ENCODE results near the gene PRG2. TPM values are rescaled to one million over a fixed set of nuclear protein-coding genes. Genes with fewer than 3 reads are reported as not detected.

Gene PRG2, protein sequence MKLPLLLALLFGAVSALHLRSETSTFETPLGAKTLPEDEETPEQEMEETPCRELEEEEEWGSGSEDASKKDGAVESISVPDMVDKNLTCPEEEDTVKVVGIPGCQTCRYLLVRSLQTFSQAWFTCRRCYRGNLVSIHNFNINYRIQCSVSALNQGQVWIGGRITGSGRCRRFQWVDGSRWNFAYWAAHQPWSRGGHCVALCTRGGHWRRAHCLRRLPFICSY
- not detected in 2 replicates for total RNA-seq (2014; rRNA removed; shearing (Covaris generic))

DNA sequence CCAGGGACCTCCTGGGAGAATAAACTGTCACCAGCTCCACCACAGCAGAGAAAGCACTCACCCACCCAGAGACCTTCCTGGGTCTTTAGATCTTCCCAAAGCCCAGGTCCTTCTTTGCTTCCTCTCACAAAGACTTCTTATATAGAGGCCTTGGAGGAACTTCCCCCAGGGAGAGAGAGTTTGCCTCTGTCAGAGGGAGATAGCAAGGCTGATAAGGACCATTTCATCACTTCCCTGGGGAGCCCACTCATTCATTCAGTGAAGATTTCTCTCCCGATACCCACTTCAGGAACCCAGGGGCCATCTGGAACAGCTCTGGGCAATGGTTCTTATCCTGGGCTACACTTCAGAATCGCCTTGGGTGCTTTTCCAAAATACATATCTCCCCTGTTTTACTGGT, at the start of gene PRG2:
TSS of gene PRG2 (minus strand) at position 116 of the 400 bp plus-strand sequence. CDS start 706 bp downstream, outside the sequence.
- DNase-seq (ENCODE audit: low spot score): no peak

DNA sequence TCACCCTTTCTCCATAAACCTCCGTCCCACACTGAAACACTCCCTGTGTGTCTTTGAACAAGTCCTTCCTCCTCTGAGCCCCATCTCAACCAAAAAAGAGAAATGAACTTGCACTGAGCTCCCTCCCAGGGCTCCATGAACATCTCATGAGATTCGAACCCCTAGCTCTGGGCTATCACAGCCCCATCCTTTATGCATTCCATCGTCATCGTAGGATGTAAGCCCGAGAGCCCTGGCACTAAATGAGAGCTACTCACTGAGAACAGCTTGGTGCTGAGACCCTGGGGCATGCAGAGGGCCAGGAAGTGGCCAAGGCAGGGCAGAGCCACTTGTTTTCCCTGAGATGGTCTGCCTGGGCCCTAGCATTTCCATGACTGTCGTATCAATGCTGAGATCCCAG, 49.3 kb upstream of the PRG2 start:
- no peak for DNase-seq (ENCODE audit: low spot score)

DNA sequence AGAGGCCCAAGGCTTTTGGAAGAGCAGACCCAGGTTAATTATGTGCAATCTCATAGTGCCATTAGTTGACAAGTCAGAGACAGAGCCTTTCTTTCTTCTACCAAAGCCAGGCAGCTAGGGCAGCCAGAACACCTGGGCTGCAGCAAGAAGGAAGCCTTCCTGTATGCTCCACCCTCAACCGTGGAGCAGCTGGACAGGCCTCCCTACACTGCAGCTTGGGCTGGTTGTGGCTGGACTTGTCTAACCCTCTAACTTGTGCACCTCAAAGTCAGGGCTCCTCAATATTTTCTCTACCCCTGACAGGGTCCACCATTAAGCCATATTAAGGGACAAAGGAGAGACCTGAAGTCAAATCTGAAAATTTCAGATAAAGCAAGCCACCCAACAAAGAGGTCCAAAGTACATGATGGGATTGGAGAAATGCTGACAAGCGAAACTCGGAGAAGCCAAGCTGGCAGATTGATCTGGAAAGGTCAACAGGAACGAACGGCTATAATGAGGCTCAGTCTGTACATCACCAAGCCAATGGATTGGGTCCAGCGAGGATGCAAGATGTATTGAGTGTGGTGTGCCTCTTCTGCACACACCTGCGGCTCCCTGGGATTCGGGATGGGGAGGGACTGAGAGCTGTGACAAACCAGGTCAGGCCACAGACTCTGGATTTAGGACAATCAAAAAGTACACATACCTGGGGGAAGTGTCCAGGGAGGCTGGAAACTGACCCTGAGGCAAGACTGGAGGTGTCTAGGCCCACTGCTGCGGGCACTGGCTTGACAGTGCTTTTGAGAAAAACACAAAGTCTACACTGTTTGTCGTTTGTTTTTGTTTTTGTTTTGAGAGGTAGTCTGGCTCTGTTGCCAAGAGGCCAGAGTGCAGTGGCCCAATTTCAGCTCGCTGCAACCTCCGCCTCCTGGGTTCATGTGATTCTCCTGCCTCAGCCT, 48.2 kb upstream of the PRG2 start:
- DNase-seq (ENCODE audit: low spot score): no peak

DNA sequence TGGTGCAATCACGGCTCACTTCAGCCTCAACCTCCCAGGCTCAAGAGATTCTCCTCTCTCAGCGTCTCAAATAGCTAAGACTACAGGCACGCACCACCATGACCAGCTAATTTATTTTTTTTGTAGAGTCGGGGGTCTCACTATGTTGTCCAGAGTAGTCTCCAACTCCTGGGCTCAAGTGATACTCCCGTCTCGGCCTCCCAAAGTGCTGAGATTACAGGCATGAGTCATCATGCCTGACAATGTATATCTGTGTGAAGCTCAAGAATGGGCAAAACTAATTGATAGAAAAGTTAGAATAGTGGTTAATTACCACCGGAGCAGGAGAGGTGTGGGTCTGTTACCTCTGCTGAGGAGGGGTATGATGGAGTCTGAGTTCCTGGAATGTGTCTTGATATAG, 45.6 kb upstream of the PRG2 start:
- no peak for DNase-seq (ENCODE audit: low spot score)

DNA sequence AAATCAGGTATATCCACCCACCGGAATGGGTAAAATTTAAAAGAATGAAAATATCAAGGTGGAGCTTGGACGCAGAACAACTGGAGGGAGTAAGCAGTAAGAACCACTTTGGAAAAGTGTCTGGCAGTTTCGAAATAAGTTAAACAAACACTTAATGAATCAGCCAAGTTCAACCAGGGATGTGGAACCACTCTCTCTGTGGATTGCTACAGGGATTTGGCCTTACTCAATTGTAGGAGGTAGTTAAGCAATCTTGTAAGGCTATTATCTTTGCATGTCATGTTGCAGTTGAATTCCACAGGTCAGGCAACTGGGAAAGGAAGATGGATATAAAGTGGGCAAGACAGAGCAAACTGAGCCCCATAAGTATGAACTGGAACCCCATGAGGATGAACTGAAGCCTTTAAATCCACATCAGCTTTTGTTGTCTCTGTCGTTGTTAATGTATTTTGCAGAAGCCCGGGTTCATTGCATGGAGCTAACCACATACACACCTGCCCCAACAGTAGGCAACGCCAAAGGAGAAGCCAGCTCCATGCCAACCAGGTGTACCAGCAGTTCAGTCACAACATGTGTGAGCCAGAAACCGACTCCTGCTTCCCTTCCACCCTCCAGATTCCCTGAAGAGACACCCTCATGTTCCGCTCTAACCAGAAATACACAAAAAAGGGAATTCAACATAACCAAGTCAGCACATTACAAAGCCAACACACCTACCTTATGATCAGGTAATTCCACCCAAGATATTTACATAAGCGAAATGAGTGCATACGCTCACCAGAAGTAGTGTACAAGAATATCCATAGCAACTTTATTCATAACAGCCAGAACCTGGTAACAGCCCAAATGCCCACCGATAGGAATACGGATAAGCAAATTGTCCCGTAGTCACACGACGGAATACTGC, 44.4 kb upstream of the PRG2 start:
- DNase-seq (ENCODE audit: low spot score): peak; percentile 57

DNA sequence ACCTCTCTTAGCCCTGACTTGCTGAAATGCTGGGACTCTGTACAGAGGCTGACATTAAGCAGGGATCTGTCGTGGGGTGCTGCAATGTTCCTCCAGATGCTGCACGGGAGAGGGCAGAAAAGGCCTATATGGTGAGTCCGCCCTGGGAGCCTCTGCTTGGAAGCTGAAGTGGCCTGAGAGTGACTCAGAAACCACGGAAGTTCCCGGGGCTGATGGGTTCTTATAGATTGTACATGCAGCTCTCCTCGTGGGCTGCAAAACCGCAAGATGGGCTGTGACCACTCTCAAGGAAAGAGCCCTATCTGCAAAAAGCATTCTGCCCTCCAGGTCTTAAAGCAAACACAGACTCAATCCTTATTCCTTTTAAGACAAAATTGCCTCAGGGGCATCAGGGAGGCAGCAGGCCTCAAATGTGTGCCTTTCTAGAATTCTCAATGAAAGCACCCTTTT, 42.3 kb upstream of the PRG2 start:
- DNase-seq (ENCODE audit: low spot score): peak; percentile 70

DNA sequence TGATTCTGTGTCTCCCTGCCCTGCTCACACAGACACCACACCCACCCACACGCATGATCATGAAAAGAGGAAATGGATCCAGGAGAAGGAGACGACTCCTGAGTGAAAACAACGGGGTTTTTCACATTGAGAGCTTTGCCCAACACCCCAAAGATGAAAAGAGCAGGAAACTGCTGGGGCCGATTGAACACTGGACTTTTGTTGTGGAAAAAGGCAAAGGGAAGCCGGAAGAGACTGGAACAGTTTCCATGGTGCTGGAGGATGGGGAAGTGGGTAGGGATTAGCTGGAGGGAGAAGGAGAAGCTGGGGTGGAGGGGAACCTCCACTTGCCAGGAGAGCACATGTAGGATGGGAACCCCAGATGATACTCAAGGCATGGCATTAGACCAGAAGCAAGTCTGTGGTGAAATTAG, 41.7 kb upstream of the PRG2 start:
- no peak for DNase-seq (ENCODE audit: low spot score)

DNA sequence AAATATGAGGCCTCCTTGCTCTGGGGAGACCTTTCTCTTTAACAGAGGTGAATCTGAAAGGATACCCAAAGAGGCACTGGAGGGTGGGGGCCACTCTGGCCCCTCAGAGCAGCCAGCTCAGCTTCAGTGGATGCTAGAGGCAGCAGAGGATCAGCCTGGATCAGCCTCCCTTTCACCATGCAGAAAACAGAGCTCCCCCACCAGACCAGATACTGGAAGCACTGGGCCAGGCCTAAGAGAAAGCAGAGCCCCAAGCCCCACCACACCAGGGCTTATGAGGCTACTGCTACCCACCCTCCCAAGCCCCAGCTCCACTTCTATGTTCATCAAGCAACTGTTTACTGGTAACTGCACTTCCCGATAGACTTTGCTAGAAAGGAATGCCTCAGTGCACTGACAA, 40.5 kb upstream of the PRG2 start:
- DNase-seq (ENCODE audit: low spot score): no peak

DNA sequence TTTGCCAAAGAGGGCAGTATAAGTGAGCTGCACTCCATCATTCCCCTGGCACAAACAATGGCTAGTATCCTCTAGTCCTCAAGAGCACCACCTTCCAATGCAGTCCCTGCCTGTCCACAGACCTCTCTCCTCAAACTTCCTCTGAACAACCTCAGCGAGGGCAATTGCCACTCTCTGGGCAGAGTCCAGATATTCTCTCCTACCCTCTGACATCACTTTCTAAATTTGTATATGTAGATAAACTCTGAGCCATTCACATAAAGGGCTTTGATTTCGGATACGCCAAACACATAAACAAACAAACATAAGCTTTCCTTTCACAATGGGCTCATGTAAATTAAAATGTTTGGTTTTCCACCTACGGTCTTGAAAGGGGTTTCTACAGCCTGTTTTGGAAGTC, 39.5 kb upstream of the PRG2 start:
- no peak for DNase-seq (ENCODE audit: low spot score)

DNA sequence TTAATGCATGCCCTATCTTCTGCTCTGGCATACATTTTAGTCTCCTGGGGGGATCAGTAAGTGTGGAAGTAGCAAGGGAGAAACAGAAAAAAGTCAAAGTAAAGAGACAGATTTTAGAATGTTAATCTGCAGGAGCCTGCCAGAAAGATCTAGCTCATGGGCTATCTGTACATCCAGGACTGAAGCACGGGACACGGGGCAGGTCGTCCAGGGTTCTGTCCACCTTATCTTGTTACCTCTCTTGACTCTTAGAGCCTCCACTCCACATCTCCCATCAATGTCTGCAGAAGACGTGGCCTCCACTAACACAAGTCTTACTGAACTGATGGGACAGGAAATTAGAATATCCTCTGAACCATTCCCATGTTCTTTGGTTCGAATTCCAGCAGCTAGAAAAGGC, 38.2 kb upstream of the PRG2 start:
- DNase-seq (ENCODE audit: low spot score): no peak

DNA sequence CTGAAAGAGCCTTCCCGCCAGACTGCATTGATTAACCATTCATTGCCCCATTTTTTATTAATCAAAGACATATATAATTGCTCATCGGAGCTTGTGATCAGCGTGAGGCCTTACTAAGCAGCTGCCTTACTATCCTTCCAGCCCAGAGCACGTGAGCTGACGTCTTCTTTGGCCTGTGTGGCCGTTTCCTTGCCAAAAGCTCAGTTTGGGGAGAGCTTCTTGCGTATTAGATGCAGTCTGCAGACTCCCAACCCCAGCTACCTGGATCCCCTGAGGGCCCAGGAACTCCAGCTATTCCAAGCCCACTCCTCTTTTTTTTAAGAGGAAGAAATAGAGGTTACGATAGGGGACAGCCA, 37.3 kb upstream of the PRG2 start:
- no peak for DNase-seq (ENCODE audit: low spot score)

DNA sequence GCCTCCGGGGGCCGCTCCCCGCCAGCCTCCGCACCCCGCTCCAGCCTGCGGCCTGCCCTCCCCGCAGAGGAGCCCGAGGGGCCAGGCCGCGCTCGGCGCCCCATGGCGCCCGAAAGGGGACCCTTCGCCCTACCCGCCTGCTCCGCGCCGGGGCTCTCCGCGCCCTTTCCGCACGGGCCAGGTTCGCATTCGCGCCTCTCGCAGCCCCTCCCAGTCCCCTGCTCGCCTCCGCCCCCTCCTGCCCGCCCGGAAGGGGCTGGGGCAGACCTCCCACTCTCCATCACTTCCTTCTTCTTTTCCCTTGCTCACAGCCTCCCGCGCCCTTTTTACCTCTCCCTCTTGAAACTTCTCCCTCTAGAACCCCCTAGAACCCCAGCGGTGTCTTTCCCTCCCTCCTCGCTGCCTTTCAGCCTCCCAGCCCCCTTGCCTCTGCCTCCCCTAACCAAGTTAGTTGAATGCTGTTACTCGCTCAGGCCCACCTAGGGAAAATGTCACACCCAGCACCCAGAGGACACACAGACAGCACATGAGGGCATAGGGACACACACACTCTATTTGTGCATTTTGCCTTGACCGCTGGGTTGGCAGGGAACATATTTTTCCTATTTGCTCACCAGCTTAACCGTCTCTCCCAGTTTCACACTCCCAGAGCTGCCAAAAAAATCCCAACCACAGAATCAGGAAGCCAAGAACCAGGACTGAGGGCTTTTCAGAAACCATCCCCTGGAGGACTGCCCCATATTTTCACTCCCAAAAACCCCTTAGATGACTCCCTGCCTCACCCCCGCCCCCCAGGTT, 36.7 kb upstream of the PRG2 start, which contains the start of gene SLC43A3:
TSS of gene SLC43A3 (minus strand) at position 193 of the 798 bp plus-strand sequence. CDS start 949 bp downstream, outside the sequence.
- peak; percentile 68 for DNase-seq (ENCODE audit: low spot score)

DNA sequence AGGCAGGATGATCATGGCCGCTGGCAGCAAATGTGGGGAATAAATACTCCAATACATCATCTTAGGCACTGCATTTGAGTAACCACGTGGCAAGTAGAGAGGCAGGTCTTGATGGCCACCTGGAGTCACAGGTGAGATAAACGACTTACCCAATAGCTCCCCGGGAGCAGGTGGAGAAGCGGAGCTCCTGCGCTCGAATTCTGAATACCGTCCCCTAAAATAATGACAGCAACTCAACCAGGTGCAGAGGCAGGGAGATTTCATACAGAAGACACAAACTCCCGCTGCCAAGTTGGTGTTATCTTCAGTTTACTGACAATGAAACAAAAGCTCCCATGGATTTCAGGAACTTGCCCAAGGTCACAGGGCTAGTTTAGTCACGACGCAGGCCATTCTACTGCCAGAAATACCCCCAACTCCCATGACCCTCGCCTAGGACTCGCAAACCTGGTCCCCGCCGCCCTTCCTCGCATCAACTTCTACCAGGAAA, 36.0 kb upstream of the PRG2 start:
- no peak for DNase-seq (ENCODE audit: low spot score)

DNA sequence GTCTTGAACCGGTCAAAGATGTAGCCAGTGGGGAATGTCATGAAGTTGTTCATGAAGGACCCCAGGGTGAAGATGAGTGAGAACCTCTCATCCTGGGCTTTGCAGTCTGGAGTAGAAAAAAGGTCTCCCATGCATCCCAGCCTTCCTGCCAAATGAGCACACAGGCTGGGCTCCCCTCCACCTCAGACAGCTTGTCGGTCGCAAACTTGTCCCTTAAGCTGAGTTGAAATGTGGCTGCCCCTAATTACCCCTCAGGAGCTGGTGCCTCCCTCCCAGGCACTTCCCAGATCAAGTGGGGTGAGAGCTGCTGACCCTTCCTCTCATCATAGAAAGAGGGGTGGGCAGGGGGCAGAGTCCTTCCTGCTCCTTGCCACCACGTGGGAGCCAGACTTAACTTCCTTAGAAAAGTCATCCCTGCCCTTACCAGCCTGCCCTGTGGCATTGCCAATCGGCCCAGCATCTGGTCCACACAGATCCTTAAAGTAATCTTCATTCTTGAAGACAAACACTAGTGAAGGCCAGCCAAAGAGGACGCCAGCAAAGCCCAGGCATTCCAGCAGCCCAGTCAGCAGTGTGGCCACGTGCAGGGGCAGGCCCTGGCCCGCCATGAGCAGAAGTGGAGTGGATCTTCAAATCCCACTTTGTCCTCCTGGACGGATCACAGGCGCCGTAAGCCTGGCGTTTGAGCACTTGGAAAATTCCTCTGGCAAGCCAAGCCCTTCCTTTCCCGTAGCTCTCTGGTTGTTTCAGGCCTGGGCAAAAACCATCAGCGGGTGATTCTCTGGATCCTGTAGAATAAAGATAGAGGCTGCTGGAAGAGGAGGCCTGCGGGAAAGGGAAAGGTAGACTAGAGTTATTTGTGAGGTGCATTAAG, 35.4 kb upstream of the PRG2 start:
- no peak for DNase-seq (ENCODE audit: low spot score)

DNA sequence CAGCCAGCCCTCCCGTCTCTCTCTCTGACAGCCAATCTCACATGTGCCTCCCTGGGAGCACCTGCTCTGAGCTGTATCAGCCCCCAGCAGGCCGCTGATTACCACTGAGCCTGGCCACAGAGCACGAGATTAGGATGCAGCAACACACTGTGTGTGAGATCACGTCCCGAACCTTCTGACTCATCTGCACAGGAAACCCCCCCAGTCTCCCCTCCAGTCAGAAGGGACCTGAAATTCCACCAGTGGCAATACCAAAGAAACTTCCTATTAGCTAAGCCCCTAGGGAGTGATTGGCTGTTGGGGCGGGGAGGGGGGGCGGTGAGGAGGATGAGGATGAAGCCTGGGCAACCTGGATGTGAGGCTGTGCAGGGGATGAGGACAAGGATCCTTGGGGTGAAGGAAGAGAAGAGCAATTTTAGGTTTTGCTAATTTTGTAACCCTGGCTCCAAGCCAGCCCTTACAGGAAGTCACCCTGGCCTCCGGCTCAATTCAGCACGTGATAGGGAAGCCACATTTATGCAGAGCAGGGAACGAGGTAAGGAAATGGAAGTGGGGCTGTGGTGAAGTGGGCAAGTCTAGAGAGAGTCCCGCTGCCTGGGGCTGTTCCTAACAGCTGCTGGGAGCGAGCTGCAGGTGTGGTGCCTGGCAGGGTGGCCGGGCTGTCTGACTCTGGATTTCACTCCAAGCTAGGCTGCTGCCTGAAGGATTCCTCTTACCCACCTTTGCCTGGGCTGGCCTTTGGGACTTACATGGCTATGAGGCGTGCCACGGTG, 34.5 kb upstream of the PRG2 start:
- DNase-seq (ENCODE audit: low spot score): peak; percentile 94

DNA sequence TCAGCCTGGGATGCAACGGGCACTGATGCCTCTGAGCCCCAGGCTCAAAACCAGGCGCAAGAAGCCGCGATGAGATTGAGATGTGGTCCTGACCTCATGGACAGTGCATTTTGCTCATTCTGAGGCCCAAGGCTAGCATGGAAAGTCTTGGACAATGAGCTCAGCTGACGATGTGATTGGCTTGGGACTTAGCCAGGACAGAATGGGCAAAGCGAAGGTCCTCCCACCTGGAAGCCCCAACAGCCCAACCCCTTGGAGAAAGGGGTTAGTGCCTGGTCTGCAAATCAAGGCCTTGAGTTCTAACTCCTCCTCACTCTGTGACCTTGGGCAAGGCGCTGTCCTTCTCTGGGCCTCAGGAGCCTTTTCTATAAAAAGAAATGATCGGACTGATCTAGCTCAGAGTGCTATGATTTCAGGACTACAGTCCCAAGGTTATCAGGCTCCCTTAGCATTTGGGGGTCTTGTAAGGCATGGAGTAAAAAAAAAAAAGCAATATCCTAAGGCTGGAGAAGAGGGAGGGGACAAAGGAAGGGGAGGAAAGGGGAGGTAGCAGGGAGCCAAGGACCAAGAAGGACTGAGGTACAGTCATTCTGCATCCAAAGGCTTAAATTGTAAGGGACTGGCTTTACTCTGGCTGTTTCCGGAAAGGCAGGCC, 33.8 kb upstream of the PRG2 start:
- no peak for DNase-seq (ENCODE audit: low spot score)

DNA sequence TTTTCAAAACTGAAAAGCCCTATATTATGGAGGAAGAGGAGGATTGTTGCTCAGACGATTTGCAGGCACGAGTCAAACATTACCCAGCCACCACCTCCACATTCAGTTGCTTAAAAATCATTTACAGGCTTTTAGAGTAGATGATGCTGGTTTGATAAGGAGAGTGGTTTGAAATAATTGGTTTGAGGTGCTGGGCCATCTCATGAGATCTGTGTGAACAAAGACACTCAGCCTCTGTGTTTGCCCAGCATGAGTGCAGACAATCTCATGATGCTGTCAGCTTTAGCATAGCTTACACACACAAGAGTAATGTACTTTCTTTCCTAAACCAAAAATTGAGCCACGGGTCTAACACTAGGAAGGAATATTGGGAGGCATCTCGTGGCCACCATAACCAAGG, 32.2 kb upstream of the PRG2 start:
- no peak for DNase-seq (ENCODE audit: low spot score)

DNA sequence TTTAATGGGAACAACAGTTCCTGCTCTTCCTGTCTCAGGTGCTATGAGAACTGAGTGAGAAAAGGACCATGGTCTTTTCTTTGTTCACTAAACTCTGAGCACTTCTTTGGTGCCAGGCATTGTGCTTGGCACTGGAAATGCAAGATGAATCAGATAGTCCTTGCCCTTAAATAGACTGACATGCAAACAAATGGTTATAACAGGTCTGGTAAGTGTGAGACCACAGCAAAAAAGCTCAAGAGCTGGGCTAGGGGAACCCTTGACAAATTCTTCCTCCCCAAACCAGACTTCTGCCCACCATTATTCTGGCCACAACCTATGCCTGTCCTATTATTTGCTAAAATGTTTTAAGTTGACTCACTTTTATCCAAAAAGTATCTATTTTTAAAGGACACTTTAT, 31.4 kb upstream of the PRG2 start:
- no peak for DNase-seq (ENCODE audit: low spot score)

DNA sequence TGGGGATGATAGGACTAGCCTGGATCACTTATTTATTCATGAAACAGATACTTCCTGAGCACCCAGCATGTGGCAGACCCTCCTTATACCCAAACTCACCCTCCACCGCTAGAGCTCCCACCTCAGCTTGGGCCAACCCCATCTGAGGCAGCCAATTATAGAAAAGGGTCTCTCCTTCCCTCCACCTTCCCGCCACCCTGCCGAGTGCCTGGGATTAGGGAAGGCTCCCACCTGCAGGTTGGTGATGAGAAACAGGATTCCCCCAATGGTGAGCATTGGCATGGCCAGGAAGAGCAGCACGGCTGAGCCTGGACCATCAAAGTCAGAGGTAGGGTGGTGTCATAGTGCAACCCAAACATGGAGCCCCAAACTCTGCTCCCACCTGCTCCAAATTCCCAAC, 30.6 kb upstream of the PRG2 start:
- no peak for DNase-seq (ENCODE audit: low spot score)
